NCI-H774 (cell line): ENCODE data around the gene C1GALT1C1.
"Not testable (repeated sequence)": the region's sequence is repeated elsewhere in the genome, so short reads cannot be mapped to it uniquely, and the experiment has no call there.

Experiments
- DNase-seq: peaks from one replicate; lab custom pipeline; 2025; lab: John Stamatoyannopoulos, UW

The C1GALT1C1 gene

GRCh38 chrX:120629667-120630537 is at the start of gene C1GALT1C1:
C1GALT1C1 (minus strand) TSS chrX:120630054; CDS start chrX:120627166, 2,888 bp downstream.
- peak; percentile 98 for DNase-seq

- no peak for DNase-seq
These were observed 47.3 kb upstream of the C1GALT1C1 start for GRCh38 chrX:120677004-120677652.

- DNase-seq, result no peak
These were observed 43.1 kb upstream of the C1GALT1C1 start for GRCh38 chrX:120672841-120673530.

DNA sequence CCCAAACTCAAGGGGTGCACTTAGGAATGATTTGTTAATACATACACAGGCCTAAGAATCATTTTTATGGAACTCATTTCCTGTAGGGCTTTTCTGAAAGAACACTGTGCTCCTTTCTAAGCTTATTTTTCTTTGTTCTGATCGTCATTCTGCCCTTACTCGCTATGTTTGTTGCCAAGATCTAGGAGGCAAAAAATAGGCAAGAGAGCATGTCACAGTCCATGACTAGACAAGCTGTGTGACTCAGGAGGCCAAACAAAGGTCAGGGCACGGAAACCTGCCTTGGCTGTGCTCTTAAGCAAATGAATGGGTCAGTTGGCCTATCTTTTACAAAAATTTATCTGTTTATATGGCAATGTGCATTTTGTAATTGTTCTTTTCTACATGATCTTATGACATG is 42.5 kb upstream of the C1GALT1C1 start:
- no peak for DNase-seq

DNA sequence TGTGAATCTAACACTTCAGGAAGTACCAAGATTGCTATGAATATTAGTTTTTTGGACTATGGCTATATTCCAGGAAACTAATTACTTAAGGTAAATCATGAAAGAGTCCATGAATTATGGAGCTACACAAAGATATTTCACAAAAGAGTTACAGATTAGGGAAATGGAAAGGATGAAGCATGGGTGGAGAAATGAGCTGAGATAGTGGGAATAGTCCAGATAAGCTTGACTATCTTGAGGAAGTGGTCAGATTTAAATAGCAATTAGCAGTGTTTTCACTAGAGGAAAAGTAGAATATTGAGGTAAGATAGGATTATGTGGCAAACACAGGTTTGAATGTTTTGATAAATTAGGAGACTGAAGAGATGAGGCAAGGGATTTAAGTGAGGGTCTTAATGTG is 42.1 kb upstream of the C1GALT1C1 start:
- DNase-seq, result no peak

GRCh38 chrX:120668357-120668756 is 38.5 kb upstream of the C1GALT1C1 start:
- no peak for DNase-seq

GRCh38 chrX:120664535-120664934 is 34.7 kb upstream of the C1GALT1C1 start:
- DNase-seq, result not testable (repeated sequence)

DNA sequence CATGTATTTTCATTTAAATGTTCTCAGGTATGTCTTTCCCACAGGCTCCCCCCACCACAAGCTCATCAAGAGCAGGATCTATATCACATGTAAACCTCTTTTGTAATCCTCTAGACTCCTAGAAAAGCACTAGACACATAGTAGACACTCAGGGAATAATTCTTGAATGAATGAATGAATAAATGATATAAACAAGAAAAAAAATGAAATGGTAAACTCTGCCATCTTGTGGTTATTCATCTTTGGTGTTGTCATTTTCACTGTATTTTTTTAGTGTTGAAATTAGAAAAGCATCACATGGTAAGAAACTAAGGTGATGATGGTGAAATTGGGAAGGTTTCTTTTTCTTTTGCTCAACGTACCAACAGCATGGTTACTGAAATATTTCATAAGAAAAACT is 34.2 kb upstream of the C1GALT1C1 start:
- DNase-seq, result no peak

- no peak for DNase-seq
These were observed 32.8 kb upstream of the C1GALT1C1 start for GRCh38 chrX:120662662-120663061.

DNA sequence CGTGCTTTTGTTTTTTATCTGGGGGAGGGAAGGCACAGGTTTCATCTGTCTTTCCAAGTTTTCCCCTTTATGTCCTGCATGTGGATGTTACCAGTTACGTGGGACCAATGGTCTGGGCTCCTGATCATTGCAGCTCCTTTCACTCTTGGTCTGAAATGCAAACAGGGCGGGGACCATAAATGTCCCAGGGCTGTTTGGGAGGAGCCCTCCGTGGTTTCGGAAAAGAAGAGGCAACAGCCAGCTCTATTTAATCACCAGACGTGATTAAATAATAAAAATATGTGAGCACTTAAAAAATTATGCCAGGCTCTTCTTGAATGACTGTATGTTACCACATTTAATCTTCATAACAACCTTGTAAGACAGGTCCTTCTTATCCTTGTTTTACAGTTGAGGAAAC is 30.8 kb upstream of the C1GALT1C1 start:
- DNase-seq, result no peak

- no peak for DNase-seq
These were observed 23.1 kb upstream of the C1GALT1C1 start for GRCh38 chrX:120653000-120653399.

DNA sequence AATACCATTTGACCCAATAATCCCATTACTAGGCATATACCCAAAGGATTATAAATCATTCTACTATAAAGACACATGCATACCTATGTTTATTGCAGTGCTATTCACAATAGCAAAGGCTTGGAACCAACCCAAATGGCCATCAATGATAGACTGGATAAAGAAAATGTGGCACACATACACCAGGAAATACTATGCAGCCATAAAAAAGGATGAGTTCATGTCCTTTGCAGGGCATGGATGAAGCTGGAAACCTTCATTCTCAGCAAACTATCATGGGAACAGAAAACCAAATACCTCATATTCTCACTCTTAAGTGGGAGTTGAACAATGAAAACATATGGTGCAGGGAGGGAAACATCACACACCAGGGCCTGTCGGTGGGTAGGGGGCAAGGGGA is 22.4 kb upstream of the C1GALT1C1 start:
- not testable (repeated sequence) for DNase-seq

DNA sequence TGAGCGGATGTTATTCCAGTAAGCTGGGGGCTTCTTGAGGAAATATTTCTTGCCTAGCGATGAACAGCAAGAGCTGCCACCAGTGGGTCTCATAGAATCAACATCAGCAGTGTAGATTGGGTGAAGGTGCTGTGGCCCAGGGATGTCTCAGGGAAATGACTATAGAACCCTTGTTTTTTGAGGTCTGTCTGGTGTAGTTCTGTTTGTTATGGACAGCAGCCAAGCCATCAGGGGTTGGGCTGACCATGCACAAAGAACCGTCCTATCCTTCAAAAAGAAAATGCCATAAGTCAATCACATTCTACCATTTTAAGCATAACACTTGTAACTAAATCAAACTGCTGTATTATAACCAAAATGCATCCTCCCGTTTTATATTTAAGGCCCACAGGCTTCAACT is 17.3 kb upstream of the C1GALT1C1 start:
- DNase-seq, result no peak

DNA sequence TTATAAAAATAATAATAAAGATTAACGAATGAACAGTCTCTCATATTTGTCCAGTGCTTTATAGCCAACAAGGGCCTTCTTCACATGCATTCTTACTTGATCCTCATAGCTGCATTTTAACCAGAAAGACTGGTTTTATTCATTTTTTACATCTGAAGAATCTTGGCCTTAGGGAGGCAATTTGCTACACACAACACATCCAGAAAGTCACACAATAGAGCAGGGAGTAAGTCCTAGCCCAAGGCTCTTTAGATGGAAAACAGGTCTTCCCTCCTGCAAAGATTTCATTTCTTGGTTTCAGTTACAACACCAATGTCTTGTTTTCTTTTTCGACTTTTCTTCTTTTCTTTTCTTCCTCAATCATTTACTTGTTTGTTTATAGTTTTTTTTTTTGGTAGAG is 13.0 kb upstream of the C1GALT1C1 start:
- no peak for DNase-seq

GRCh38 chrX:120638619-120639018 is 8.8 kb upstream of the C1GALT1C1 start:
- no peak for DNase-seq

DNA sequence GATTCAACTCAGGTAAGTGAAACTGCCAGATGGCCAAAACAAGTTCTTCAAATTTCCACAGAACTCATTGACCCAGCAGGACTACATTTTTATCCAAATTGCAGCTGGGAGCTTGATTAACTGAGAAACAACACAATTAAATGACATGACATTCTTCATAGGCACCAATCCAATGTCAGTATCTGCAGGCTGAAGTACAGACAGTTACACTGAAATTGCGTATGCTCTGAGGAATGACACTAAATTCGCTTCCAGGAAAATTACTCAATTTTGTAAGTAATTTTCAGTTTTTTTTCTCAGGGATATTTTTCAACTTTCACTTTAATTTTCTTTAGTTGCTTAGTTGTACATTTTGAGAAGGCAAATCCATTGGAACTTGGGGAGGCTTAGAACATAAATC is 4.5 kb downstream of the C1GALT1C1 start:
- DNase-seq, result no peak

DNA sequence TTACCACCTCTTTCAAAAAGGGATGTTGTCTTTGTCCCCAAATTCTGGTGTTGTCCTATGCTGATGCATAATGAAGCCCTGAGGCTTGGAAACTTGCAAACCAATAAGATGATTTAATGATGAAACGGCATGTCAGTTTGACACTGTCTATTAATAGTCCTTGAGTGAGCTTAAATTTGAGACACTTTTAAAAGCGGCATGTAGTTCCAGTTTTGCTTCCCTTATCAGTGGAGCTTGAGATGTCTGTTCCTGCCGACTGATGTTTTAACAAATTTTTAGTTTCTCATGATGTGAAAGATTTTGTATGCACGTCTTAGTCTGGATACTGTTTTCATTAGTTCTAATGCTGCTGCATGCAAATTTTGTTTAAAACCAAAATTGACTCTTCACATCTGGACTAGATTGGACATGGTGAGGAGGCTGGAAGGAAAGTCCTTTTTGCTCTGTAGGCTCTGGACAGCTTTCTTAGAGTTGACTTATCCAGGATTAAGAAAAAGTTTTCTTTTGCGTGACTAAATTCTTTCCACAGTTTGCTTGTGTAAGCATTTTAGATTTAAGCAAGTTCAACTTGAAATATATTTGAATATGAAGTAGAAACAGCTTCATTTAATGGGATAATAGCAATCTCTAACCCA is 11.7 kb downstream of the C1GALT1C1 start:
- DNase-seq, result no peak

- no peak for DNase-seq
These were observed 15.0 kb downstream of the C1GALT1C1 start for GRCh38 chrX:120614816-120615215.

- DNase-seq, result no peak
These were observed 17.8 kb downstream of the C1GALT1C1 start for GRCh38 chrX:120612086-120612485.

DNA sequence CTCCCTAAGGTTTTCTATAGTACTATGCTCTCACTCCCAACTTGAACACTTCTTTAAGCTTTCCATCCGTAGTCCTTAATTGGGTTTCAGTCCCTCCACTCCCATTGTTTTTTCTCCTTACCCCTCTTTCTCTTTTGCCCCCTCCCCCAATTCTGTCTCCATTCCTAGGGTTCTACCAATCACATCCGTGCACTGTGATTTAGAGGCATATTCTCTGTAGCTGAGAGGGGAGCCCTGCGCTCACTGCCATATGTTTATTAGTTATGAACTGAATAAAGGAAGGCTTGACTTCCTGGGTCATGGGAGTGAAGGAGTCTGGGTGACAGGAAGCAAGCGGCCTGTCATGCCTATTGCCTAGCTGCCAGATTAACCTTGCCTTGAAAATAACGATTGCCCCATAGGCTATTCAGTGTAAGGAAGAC is 25.5 kb downstream of the C1GALT1C1 start:
- DNase-seq, result peak; percentile 12

GRCh38 chrX:120603707-120604360 is 26.0 kb downstream of the C1GALT1C1 start, which contains the start of gene MCTS1:
MCTS1 (plus strand) TSS chrX:120604101; CDS start chrX:120604237, 136 bp downstream.
- peak; percentile 95 for DNase-seq

DNA sequence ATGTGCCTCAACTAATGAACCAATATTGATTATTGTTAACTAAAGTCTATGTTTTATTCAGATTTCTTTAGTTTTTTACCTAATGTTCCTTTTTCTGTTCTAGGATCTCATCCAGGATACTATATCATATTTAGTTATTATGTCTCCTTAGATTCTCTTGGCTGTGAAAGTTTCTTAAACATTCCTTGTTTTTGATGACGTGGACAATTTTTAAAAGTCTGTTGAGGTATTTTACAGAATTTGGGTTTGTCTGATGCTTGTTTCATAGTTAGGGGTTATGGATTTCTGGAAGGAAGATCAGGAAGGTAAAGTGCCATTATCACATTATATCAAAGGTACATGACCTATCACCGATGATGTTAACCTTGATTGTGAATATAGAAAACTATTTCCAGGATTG is 44.2 kb downstream of the C1GALT1C1 start:
- DNase-seq, result no peak
